Fibroblast of the aortic adventitia (primary cell): ENCODE results near the gene TRIOBP. TPM values are rescaled to one million over a fixed set of nuclear protein-coding genes. Genes with fewer than 3 reads are reported as not detected.

Experiments
- DNase-seq: peaks from one replicate; pipeline ENCODE4 v3.0.0-alpha.2; 2010; ENCODE audit warnings: low read depth
- H3K4me3 ChIP-seq: 2 replicates; pipeline ENCODE4 v1.5.1; 2011; ENCODE audit warnings: low read depth, mild to moderate bottlenecking, control low read depth, low read length, moderate library complexity
- CTCF ChIP-seq: IDR thresholded peaks from 2 replicates; pipeline ENCODE4 v1.5.1; 2011; ENCODE audit warnings: mild to moderate bottlenecking, low read length, control low read depth, inconsistent platforms; ENCODE audit not compliant: insufficient read depth
- total RNA-seq: library from RNA; depleted of rRNA; stranded (reverse); fragments of >200 nt; gene quantifications from 2 replicates; pipeline ENCODE4 v1.2.3, GENCODE V29; 2012; ENCODE audit warnings: low replicate concordance

The TRIOBP gene
- total RNA-seq, 1 donor: 151 TPM

DNA sequence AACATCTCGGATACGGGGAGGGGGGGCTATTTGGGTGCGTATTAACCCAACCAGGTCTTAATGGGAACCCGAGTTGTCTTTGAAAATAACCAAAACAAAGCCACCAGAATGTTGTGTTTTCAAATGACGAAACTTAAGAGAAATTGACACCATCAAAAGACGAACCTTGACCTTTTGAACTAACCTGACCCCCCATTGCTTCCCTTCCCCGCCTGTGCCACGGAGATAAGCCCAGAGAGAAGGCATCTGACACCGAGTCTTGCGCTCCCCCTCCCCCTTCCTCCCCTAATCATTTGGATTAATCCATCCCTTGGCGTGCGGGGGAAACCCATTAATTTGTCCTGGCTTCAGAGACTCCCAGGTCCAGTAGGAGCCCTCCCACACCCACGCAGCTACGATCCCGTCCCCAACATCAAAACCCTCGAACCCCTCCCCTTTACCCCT, 106.4 kb downstream of the TRIOBP start:
- DNase-seq: no peak
- no peak for TF ChIP-seq CTCF
- no peak overlapping the region for H3K4me3 ChIP-seq

DNA sequence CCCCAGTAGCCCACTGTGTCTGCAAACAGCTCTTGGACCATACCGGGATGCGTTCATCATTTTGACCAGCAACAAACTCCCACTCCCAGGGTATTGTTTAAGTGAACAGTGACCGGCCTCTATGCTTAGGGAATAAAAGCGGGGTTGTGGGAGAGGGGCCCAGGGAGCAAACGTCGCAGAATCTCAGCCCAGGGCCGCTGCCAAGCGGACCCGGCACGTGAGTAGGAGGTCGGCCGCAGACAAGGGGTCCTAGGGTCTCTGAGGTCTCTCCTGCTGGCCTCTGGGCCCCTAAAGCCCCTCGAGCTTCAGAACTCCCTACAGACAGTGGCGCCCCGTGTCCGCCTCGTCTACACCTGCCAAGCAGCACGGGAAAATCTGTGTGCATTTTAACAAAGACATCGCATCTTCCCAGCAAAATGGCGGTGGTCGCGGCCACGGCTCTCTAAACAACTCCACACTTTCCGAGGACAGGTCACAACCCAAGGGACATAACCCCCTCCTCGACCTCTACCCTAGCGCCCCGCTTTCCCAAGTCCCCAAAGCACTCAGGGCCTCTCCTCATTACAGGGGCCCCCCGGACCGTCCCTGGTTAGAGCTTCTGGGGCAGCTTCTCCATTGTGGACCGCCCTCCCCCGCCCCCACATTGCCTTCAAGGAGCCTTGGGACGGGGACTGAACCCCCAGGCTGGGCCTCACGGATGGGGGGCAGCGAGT, 106.9 kb downstream of the TRIOBP start:
- DNase-seq: no peak
- no peak overlapping the region for H3K4me3 ChIP-seq
- no peak for TF ChIP-seq CTCF

DNA sequence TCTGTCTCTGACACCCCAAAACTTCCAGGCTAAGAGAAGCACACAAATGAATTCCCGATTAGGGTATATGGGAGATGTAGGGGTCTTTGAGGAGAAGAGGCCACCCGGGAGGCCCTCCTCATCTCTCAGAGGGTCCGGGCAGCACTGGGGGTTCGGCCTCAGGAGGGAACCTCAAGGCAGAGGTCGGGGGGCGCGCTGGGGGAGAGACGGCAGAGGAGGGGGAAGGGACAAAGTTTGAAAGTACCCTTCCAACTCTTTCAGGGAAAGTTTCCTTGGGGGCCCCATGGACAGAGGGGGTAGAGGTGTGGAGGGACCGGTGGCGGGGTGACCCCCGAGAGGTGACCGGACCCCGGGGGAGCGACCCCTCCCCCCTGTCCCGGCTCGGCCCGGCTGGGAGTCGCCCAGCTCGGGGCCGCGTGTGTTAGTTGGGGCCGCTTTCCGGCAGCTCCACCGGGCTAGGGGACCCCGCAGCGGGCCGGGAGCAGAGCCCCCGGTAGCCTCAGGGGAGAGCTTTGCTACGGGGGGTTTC, 107.6 kb downstream of the TRIOBP start:
- no peak for DNase-seq
- peak overlapping the region; percentile 85 for H3K4me3 ChIP-seq
- TF ChIP-seq CTCF: no peak

- H3K4me3 ChIP-seq: peak overlapping the region; percentile 85
- no peak for TF ChIP-seq CTCF
- DNase-seq: peak; percentile 75
Measured at GRCh38 chr22:37804881-37805809, 108.3 kb downstream of the TRIOBP start.

- TF ChIP-seq CTCF: no peak
- DNase-seq: no peak
- peak overlapping the region; percentile 85 for H3K4me3 ChIP-seq
Measured at GRCh38 chr22:37805810-37806277, 109.0 kb downstream of the TRIOBP start.

DNA sequence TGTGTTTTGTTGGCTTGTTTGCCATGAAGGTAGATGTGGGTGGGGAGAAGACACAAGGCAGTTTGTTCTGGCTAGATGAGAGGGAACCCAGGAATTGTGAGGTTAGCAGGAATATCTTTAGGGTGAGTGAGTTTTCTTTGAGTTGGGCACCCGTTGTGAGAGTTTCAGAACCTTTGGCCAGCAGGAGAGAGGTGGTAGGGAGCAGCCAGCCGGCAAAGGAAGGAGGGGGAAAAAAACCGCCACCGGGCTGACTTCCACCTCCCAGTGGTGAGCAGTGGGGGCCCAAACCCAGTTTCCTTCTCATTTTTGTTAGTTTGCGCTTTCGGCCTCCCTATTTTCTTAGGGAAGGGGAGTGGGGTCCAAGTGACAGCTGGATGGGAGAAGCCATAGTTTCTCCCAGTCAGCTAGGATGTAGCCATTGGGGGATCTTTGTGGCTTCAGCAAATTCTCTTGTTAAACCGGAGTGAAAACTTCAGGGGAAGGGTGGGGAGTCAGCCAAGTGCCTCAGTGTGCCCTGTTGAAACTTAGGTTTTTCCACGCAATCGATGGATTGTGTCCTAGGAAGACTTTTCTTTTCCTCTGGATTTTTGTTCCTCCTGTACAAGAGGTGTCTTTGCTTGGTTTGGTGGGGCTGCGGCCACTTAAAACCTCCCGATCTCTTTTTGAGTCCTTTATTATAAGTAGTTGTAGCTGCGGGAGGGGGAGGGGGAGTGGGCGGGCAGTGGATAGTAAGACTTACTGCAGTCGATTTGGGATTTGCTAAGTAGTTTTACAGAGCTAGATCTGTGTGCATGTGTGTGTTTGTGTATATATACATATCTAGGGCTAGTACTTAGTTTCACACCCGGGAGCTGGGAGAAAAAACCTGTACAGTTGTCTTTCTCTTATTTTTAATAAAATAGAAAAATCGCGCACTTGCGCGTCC, 109.8 kb downstream of the TRIOBP start:
- DNase-seq: peak; percentile 35
- TF ChIP-seq CTCF: no peak
- H3K4me3 ChIP-seq: peak overlapping the region; percentile 85
